Activated T-helper 1 cell treated with anti-CD3 and anti-CD28 coated beads, Interleukin-12 subunit alpha, Interleukin-12 subunit beta, Interleukin-2, Interleukin-4 antibody, amounts not matched to agents 30 ng/mL and 10 ng/mL and 1 ng/mL, durations not matched to agents 14 hours and 24 hours and 36 hours (primary cell): Measurements from ENCODE around the gene TIMP4. TPM values are rescaled to one million over a fixed set of nuclear protein-coding genes. Genes with fewer than 3 reads are reported as not detected.

Experiments
- DNase-seq: peaks from one replicate; pipeline ENCODE4 v3.0.0; 2021; ENCODE audit warnings: low spot score
- H3K27ac Mint-ChIP-seq: one replicate; pipeline ENCODE4 v1.8.0; 2021; ENCODE audit warnings: mild to moderate bottlenecking, mixed read lengths
- H3K27me3 Mint-ChIP-seq: one replicate; pipeline ENCODE4 v1.8.0; 2022; ENCODE audit warnings: mild to moderate bottlenecking, moderate library complexity, mixed read lengths; ENCODE audit not compliant: insufficient read depth
- H3K36me3 Mint-ChIP-seq: one replicate; pipeline ENCODE4 v1.8.0; 2021; ENCODE audit warnings: low read depth, mixed read lengths
- H3K4me1 Mint-ChIP-seq: one replicate; pipeline ENCODE4 v1.8.0; 2021; ENCODE audit warnings: low read depth, mixed read lengths
- H3K4me3 Mint-ChIP-seq: one replicate; pipeline ENCODE4 v1.8.0; 2021; ENCODE audit warnings: mild to moderate bottlenecking, moderate library complexity, mixed read lengths
- H3K9me3 Mint-ChIP-seq: one replicate; pipeline ENCODE4 v1.8.0; 2021; ENCODE audit warnings: mixed read lengths
- intact Hi-C: fragments of 100-400 bp; cut with micrococcal nuclease; formaldehyde crosslinking; loops from one replicate; pipeline ENCODE4 v1.15.1; 2024
- total RNA-seq: library from RNA; stranded (reverse); gene quantifications from 2 replicates; pipeline ENCODE4 v1.2.3, GENCODE V29; 2022

The TIMP4 gene
- total RNA-seq, 1 donor from 2014 or later = not detected

GRCh38 chr3:12191559-12191958 is 32.8 kb upstream of the TIMP4 start:
- H3K27me3 Mint-ChIP-seq = no peaks in the 10 kb centered on the region
- H3K9me3 Mint-ChIP-seq = no peaks in the 10 kb centered on the region
- H3K27ac Mint-ChIP-seq = no peak overlapping the region
- H3K4me3 Mint-ChIP-seq = no peak overlapping the region
- H3K36me3 Mint-ChIP-seq = no peaks in the 10 kb centered on the region
- intact Hi-C loops = loop anchor here (5.0 kb wide), 3 partner anchors 146 to 821 kb away; partner anchors contain the start of gene TAMM41
- no peak for DNase-seq
- H3K4me1 Mint-ChIP-seq = peaks cover 86% of the 10 kb centered on the region

DNA sequence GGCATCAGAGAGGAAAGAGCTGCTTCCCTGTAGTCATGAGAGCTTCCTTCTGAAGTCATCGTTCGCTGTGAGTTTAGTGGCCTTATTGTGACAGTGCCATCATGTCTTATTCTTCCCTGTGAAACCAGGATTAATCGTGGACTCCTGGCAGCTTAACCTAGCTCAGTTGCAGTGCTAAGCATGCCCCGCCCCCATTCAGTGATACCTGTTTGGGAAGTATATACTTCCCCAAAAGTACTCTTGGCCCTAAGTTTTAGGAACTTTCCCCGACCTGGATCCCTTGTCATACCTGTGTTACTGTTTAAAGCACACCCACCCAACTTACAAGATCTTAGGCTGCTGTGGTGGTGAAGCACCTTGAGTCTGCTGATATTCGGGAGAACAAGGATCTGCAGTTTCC is 32.1 kb upstream of the TIMP4 start:
- Mint-ChIP-seq H3K9me3 (no peaks in the 10 kb centered on the region), H3K36me3 (no peaks in the 10 kb centered on the region), H3K27ac (peak overlapping the region; percentile 2), H3K4me1 (peaks cover 87% of the 10 kb centered on the region), H3K4me3 (no peak overlapping the region), H3K27me3 (no peaks in the 10 kb centered on the region)
- DNase-seq = no peak
- intact Hi-C loops = loop anchor here (5.0 kb wide), 3 partner anchors 146 to 821 kb away; partner anchors contain the start of gene TAMM41

GRCh38 chr3:12190221-12190807 is 31.6 kb upstream of the TIMP4 start:
- H3K9me3 Mint-ChIP-seq = no peaks in the 10 kb centered on the region
- no peak overlapping the region for H3K4me3 Mint-ChIP-seq
- no peaks in the 10 kb centered on the region for H3K36me3 Mint-ChIP-seq
- H3K4me1 Mint-ChIP-seq = peaks cover 88% of the 10 kb centered on the region
- no peaks in the 10 kb centered on the region for H3K27me3 Mint-ChIP-seq
- intact Hi-C loops = loop anchor here (5.0 kb wide), 3 partner anchors 147 to 822 kb away; partner anchors contain the start of gene TAMM41
- peak overlapping the region; percentile 59 for H3K27ac Mint-ChIP-seq
- DNase-seq = no peak

DNA sequence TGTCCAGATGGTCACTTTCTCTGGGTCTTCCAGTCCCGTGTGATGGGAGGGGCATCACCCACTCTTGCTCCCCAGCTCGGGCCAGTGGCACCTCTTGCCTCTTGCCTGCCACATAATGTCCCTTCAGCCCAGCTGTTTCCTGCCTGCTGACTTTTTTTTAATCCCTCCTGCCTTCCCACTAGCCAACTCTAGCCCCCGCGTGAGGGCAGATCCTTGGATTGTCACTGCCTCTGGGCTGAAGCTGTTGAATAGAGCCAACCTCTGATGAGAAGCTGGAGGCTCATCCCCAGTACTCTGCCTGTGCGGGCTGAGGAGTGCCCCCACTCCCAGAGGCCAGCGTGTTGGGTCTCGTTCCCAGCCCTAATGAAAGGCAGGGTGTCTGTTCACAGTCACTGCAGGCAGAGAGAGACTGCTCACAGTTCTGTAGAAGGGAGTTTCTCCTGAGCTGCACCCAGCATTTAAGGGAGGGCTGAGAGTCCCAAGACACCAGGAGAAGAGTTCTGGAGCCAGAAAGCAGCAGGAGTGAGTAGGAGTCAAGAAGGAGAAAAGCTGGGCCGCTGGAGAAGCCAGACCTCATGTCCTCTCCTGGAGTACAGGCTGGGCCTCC is 30.1 kb upstream of the TIMP4 start:
- intact Hi-C loops = loop anchor here (5.0 kb wide), 2 partner anchors 99 to 561 kb away; partner anchors contain the start of gene PPARG

GRCh38 chr3:12188328-12188648 is 29.6 kb upstream of the TIMP4 start:
- Mint-ChIP-seq H3K27ac (peak overlapping the region; percentile 94), H3K9me3 (no peaks in the 10 kb centered on the region), H3K27me3 (no peaks in the 10 kb centered on the region), H3K4me3 (no peak overlapping the region), H3K36me3 (no peaks in the 10 kb centered on the region), H3K4me1 (peaks cover 90% of the 10 kb centered on the region)
- DNase-seq = no peak
- intact Hi-C loops = loop anchor here (5.0 kb wide), 2 partner anchors 99 to 561 kb away; partner anchors contain the start of gene PPARG

More for the DNA sequence above, 30.1 kb upstream of the TIMP4 start:
- Mint-ChIP-seq H3K4me3 (no peak overlapping the region), H3K4me1 (peaks cover 88% of the 10 kb centered on the region), H3K27ac (peak overlapping the region; percentile 94), H3K36me3 (no peaks in the 10 kb centered on the region), H3K27me3 (no peaks in the 10 kb centered on the region), H3K9me3 (no peaks in the 10 kb centered on the region)
- no peak for DNase-seq

- H3K4me3 Mint-ChIP-seq = peak overlapping the region; percentile 21
- H3K27ac Mint-ChIP-seq = peak overlapping the region; percentile 94
- intact Hi-C loops = loop anchor here (1.0 to 5.0 kb wide), 5 partner anchors 8 to 560 kb away; partner anchors contain the start of gene PPARG
- H3K4me1 Mint-ChIP-seq = peaks cover 90% of the 10 kb centered on the region
- peak; percentile 56 for DNase-seq
- no peaks in the 10 kb centered on the region for H3K9me3 Mint-ChIP-seq
- peaks cover under 1% of the 10 kb centered on the region for H3K27me3 Mint-ChIP-seq
- no peaks in the 10 kb centered on the region for H3K36me3 Mint-ChIP-seq
Measured at GRCh38 chr3:12187448-12188327, 29.0 kb upstream of the TIMP4 start.

DNA sequence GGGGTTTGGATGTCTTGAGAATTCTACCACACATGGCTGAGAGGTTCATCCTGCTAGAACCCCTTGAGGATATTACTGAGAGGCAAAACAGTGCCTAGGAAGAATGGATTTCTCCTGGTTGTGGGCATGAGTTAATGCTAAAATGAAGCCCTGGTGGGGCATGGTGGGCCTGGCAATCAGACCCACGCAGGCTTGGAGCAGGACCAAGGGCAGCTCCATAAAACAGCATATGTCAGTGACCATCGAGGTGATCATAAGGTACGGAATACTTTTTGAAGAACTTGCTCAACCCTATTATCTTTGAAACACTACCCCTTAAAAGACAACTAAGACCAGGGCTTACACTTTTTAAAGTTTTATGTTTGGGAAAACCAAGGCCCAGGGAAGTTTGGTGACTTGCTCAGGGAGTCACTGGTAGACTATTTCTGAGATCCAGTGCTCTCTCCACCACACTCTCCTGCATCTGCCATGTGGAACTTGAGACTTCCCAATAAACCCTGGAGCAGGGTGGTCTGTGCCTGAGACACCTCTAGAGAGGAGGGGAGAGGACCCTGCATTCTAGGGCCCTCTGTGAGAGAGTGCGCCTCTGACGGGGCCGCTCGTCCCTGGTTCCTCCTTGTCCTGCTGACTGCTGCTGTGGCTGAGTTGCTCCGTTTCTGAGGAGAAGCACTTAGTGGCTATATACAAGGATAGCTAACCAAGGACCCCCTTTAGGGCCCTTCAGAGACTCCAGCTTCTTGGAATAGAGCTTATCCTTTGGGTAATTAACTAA is 28.0 kb upstream of the TIMP4 start:
- no peak for DNase-seq
- Mint-ChIP-seq H3K4me1 (peaks cover 89% of the 10 kb centered on the region), H3K27ac (peak overlapping the region; percentile 94), H3K27me3 (peaks cover 2% of the 10 kb centered on the region), H3K9me3 (peaks cover 3% of the 10 kb centered on the region), H3K4me3 (no peak overlapping the region), H3K36me3 (no peaks in the 10 kb centered on the region)
- intact Hi-C loops = loop anchor here (1.0 to 5.0 kb wide), 5 partner anchors 7 to 559 kb away; partner anchors contain the start of gene PPARG

DNA sequence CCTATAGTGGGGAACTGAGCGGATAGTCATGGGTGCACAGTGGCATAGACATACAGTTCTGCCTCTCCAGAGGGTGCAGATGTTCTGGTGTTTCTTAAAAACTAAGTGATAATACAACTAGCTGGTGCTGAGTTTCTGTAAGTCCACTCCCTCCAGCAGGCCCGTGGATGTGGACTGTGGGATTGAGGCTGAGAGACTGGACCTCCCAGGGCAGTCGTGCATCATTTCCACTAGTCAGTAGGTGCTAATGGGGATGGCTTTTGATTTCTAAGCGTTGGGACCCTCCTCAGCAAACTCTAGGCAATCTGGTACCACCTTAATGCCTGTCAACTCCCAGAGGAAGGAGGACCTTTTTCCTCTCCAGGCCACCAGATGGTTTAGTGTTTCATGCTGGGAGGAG is 27.3 kb upstream of the TIMP4 start:
- no peak overlapping the region for H3K4me3 Mint-ChIP-seq
- no peak for DNase-seq
- H3K4me1 Mint-ChIP-seq = peaks cover 89% of the 10 kb centered on the region
- intact Hi-C loops = loop anchor here (5.0 kb wide), 2 partner anchors 101 to 559 kb away; partner anchors contain the start of gene PPARG
- H3K27me3 Mint-ChIP-seq = peaks cover 2% of the 10 kb centered on the region
- peaks cover 9% of the 10 kb centered on the region for H3K9me3 Mint-ChIP-seq
- peaks cover 2% of the 10 kb centered on the region for H3K36me3 Mint-ChIP-seq
- H3K27ac Mint-ChIP-seq = no peak overlapping the region

DNA sequence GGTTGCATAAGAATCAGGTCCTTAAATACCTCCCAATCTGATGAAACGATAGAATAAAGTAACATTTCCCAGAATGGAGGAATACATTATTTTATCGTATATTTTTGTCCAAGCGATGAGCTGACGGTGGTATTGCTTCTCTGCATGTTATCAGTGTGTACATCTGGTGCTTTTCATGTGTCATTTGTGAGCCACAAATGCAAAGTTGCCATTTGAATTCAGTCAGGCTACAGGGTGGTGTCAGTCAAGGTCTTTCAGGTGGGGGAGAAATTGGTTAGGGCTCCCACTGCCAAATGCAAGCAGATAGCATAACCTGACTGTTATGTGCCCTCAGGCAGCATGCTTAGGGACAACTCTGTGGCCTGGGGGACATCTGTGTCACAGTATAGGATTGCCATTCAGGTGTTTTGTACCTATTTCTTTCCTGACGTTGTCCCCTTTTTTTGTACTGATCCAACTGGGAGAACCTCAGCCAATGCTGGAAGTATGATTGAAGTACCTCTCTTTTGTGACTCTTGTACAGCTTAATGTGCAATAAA is 26.5 kb upstream of the TIMP4 start:
- Mint-ChIP-seq H3K27me3 (peaks cover 2% of the 10 kb centered on the region), H3K27ac (peak overlapping the region; percentile 26), H3K36me3 (peaks cover 2% of the 10 kb centered on the region), H3K9me3 (peaks cover 9% of the 10 kb centered on the region), H3K4me1 (peaks cover 87% of the 10 kb centered on the region), H3K4me3 (no peak overlapping the region)
- intact Hi-C loops = loop anchor here (5.0 kb wide), 2 partner anchors 102 to 558 kb away; partner anchors contain the start of gene PPARG
- no peak for DNase-seq

GRCh38 chr3:12184541-12184940 is 25.8 kb upstream of the TIMP4 start:
- H3K27ac Mint-ChIP-seq = no peak overlapping the region
- H3K4me1 Mint-ChIP-seq = peaks cover 90% of the 10 kb centered on the region
- intact Hi-C loops = no loop called here
- DNase-seq = no peak
- peaks cover 2% of the 10 kb centered on the region for H3K27me3 Mint-ChIP-seq
- no peak overlapping the region for H3K4me3 Mint-ChIP-seq
- peaks cover 9% of the 10 kb centered on the region for H3K9me3 Mint-ChIP-seq
- H3K36me3 Mint-ChIP-seq = peaks cover 2% of the 10 kb centered on the region

DNA sequence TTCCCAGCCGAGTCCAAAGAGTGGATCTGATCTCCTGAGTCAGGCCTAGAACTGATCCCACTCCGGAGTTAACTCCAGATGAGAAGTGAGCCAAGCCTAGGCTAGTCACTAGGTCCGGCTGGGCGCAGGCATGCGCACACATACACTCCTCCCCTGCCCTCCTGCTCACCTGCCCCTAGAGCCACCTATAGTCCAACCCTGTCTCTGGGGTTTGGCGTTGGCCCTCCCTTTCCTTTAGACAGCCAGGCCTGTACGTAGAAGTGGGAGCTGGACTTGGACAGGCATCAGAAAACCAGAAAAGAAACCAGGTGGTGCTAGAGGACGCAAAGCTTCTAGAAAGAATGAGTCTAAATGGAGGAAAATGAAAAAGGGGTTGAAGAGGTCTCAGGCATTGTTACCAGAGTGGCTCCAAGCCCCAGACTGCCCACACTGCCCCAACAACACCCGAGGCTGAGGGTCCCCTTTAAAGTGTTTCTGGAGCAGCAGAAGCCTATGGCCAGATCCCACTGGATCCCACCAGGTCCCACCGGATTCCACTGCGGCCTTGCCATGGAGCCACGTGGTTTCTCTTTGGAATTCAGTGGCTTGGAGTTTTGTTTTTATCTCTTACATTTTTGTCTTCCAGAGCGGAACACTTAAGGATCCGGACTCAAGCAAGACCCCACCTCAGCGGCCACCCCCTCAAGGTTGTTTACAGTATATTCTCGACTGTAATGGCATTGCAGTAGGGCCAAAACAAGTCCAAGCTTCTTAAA is 24.2 kb upstream of the TIMP4 start:
- H3K27ac Mint-ChIP-seq = no peak overlapping the region
- intact Hi-C loops = no loop called here
- H3K27me3 Mint-ChIP-seq = peaks cover 2% of the 10 kb centered on the region
- H3K9me3 Mint-ChIP-seq = peaks cover 9% of the 10 kb centered on the region
- H3K36me3 Mint-ChIP-seq = peaks cover 2% of the 10 kb centered on the region
- DNase-seq = no peak
- peaks cover 93% of the 10 kb centered on the region for H3K4me1 Mint-ChIP-seq
- H3K4me3 Mint-ChIP-seq = no peak overlapping the region
